MM.1S (cell line): ENCODE measurements around the gene NR6A1.

Source experiments
- CTCF ChIP-seq: fragments of 300-600 bp; sonication (generic); IDR thresholded peaks from 2 replicates; pipeline ENCODE4 v1.5.1; 2016; ENCODE audit warnings: antibody characterized with exemption, low read length, mixed read lengths
- EZH2 ChIP-seq: fragments of 300-600 bp; sonication (generic); optimal IDR thresholded peaks from 2 replicates; pipeline ENCODE3; 2017; ENCODE audit warnings: low read depth, mild to moderate bottlenecking, antibody characterized with exemption, low read length, mixed read lengths
- EZH2phosphoT487 ChIP-seq: fragments of 300-600 bp; sonication (generic); IDR thresholded peaks from 2 replicates; pipeline ENCODE4 v1.6.1; 2018; ENCODE audit warnings: antibody characterized with exemption, low read length

- TF ChIP-seq CTCF: no peak
- TF ChIP-seq EZH2: no peak
- no peak for TF ChIP-seq EZH2phosphoT487
Measured at GRCh38 chr9:124599121-124599795, 171.9 kb downstream of the NR6A1 start.
